ENCODE results near the gene SHQ1. TPM values are rescaled to one million over a fixed set of nuclear protein-coding genes. Genes with fewer than 3 reads are reported as not detected.

The SHQ1 gene
- total RNA-seq, 6 experiments from 2014 or later: 18.4 to 21.1 (median 20.2) TPM

- Mint-ChIP-seq H3K36me3 (ENCODE audit: low read depth) (no peaks in the 10 kb centered on the region), H3K27me3 (ENCODE audit: insufficient read depth) (no peaks in the 10 kb centered on the region), H3K9me3 (no peaks in the 10 kb centered on the region), H3K27ac (no peak overlapping the region), H3K4me1 (ENCODE audit: low read depth) (no peaks in the 10 kb centered on the region; the same call in 1 of the 2 replicates), H3K4me3 (no peak overlapping the region)
- no peak for DNase-seq
- no peak for TF ChIP-seq CTCF (IDR thresholded peaks at IDR 0.05)
Measured at GRCh38 chr3:72816862-72817355, 31.3 kb downstream of the SHQ1 start.

DNA sequence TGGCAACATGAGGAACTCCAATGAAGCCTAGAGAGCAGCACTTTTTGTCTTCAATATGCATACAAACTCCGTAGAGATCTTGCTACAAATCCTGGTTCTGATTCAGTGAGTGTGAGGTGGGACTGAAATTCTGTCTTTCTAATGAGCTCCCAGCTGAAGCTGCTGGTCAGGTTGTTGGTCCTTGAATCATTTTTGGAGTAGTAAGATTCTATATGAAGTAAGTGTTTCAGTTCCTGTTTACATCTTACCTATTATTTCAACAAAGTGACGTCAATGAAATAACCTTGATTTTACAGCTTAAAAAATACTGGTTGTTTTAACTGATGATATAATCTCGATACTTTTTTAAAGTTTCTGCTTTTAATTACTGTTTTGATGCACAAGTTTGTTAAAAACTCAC lies 33.9 kb downstream of the SHQ1 start:
- Mint-ChIP-seq H3K9me3 (no peaks in the 10 kb centered on the region), H3K4me1 (ENCODE audit: low read depth) (no peaks in the 10 kb centered on the region; the same call in 1 of the 2 replicates), H3K27me3 (ENCODE audit: insufficient read depth) (no peaks in the 10 kb centered on the region), H3K27ac (no peak overlapping the region), H3K4me3 (no peak overlapping the region), H3K36me3 (ENCODE audit: low read depth) (no peaks in the 10 kb centered on the region)
- no peak for TF ChIP-seq CTCF (IDR thresholded peaks at IDR 0.05)
- DNase-seq: no peak

DNA sequence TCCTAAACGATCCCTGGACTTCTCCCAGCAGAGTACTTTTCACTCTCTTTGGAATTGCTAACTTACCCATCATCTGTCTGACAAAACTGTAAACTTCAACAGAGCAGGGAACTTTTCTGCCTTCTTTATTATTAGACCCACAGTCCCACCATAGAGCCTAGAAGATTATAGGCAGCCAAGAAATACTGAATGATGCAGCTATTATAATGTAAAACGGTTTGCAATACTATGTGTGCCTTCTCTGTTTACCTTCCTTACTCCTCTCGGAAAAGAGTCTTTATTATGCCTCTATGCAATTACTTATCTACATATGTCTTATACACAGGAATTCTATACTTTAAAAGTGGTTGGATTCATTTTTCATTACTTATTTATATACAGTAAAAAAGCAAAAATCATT lies 36.0 kb downstream of the SHQ1 start:
- H3K9me3 Mint-ChIP-seq: no peaks in the 10 kb centered on the region
- no peaks in the 10 kb centered on the region for H3K4me1 Mint-ChIP-seq (ENCODE audit: low read depth)
- no peak for TF ChIP-seq CTCF (IDR thresholded peaks at IDR 0.05)
- no peak overlapping the region for H3K4me3 Mint-ChIP-seq
- H3K36me3 Mint-ChIP-seq (ENCODE audit: low read depth): no peaks in the 10 kb centered on the region; the same call in 1 of the 2 replicates
- DNase-seq: no peak
- H3K27ac Mint-ChIP-seq: no peak overlapping the region
- no peaks in the 10 kb centered on the region; the same call in 1 of the 2 replicates for H3K27me3 Mint-ChIP-seq (ENCODE audit: insufficient read depth)

- H3K36me3 Mint-ChIP-seq (ENCODE audit: low read depth): no peaks in the 10 kb centered on the region; the same call in 1 of the 2 replicates
- TF ChIP-seq CTCF (IDR thresholded peaks at IDR 0.05): peak; percentile 48
- no peak for DNase-seq
- H3K4me1 Mint-ChIP-seq (ENCODE audit: low read depth): no peaks in the 10 kb centered on the region
- H3K4me3 Mint-ChIP-seq: no peak overlapping the region
- H3K27ac Mint-ChIP-seq: no peak overlapping the region
- H3K9me3 Mint-ChIP-seq: no peaks in the 10 kb centered on the region
- H3K27me3 Mint-ChIP-seq (ENCODE audit: insufficient read depth): no peaks in the 10 kb centered on the region; the same call in 1 of the 2 replicates
Measured at GRCh38 chr3:72811571-72811970, 36.7 kb downstream of the SHQ1 start.

DNA sequence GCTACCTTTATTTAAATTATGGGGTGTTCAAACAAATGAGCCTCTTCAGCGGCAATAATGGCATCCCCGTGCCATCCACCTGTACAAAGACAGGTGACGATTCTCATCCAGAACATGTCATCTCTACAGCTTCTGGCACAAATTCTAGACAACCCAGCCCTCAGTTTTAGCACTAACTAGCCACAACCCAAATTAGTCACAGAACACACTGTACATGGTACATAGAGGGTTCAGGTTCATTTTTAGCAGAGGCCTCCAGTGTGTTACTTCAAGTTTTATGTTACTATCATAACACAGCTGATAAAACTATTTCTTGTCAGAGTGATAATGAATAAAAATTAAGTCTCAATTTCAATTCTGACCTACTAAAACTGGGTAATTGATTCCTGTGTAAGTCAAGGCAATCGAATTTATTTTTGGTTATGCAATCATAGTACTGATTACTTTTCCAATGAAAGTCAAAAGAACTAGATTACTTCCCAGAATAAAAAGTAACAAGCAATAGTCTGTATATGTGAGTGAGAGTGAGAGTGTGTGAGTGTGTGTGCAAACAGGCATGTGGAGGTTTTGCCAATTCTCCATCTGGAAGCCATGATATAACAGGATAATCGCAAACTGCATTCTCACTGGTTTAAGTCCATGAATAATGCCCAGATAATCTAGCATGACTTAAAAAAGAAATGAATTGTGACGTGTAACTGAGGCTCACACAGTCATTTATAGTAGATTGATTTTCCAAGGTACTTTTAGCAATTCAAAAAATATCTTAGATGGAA lies 37.4 kb downstream of the SHQ1 start:
- Mint-ChIP-seq H3K27ac (no peak overlapping the region), H3K27me3 (ENCODE audit: insufficient read depth) (no peaks in the 10 kb centered on the region; the same call in 1 of the 2 replicates), H3K36me3 (ENCODE audit: low read depth) (no peaks in the 10 kb centered on the region; the same call in 1 of the 2 replicates), H3K4me3 (no peak overlapping the region), H3K4me1 (ENCODE audit: low read depth) (no peaks in the 10 kb centered on the region), H3K9me3 (no peaks in the 10 kb centered on the region)
- DNase-seq: no peak
- TF ChIP-seq CTCF (IDR thresholded peaks at IDR 0.05): no peak

Measured in HFFc6 (cell line).